GM12873 (cell line): ENCODE measurements around the gene GMPR.

ENCODE experiments used
- TF ChIP-seq, protein P1 (sequence below): IDR thresholded peaks from 2 replicates; pipeline ENCODE4 v1.5.1; 2012; ENCODE audit warnings: low read depth, mild to moderate bottlenecking, moderate library complexity, low read length, control low read depth; ENCODE audit not compliant: insufficient read depth; ENCODE audit errors: missing control alignments

Gene GMPR

DNA sequence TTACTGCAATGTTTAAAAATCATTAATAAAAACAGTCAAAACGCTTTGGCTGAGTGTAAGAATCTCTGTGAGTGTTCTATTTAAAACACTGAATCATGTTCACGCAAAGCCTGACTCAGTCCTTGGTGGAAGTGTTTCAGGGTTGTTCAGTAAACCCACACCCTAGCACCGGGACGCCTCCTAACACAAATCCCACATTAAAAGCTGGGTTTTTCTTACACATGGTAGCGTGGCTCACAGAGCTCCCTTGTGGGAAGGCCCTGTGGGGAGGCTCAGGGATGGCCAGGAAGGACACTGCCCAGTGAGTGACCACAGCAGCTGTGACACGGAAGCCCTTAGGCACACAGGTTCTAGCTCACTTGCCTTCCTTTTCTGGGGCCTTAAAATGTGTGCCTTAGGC lies 80.2 kb downstream of the GMPR start:
- TF ChIP-seq, protein P1, sequence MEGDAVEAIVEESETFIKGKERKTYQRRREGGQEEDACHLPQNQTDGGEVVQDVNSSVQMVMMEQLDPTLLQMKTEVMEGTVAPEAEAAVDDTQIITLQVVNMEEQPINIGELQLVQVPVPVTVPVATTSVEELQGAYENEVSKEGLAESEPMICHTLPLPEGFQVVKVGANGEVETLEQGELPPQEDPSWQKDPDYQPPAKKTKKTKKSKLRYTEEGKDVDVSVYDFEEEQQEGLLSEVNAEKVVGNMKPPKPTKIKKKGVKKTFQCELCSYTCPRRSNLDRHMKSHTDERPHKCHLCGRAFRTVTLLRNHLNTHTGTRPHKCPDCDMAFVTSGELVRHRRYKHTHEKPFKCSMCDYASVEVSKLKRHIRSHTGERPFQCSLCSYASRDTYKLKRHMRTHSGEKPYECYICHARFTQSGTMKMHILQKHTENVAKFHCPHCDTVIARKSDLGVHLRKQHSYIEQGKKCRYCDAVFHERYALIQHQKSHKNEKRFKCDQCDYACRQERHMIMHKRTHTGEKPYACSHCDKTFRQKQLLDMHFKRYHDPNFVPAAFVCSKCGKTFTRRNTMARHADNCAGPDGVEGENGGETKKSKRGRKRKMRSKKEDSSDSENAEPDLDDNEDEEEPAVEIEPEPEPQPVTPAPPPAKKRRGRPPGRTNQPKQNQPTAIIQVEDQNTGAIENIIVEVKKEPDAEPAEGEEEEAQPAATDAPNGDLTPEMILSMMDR: no peak

DNA sequence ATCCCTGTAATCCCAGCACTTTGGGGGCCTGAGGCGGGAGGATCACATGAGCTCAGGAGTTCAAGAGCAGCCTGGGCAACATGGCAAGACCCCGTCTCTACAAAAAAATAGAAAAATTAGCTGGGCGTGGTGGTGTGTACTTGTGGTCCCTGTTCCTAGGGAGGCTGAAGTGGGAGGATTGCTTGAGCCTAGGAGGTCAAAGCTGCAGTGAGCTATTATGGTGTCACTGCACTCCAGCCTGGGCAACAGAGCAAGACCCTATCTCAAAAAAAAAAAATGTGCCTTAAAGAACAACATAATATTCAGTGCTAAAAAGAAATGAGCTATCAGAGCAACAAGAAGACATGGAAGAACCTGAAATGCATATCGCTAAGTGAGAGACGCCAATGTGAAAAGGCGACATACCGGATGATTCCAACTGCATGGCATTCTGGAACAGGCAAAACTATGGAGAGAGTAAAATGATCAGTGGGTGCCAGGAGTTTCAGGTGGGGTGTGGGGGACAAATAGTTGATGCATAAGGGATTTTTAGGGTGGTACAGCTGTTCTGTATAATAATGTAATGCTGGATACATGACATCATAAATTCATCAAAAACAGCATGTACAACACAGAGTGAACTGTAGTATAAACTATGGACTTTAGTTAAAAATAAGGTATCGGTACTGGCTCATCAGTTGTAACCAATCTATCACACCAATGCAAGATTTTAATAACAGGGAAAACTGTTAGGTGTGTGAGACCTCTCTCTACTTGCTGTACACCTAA lies 80.8 kb downstream of the GMPR start:
- TF ChIP-seq, protein P1: no peak

DNA sequence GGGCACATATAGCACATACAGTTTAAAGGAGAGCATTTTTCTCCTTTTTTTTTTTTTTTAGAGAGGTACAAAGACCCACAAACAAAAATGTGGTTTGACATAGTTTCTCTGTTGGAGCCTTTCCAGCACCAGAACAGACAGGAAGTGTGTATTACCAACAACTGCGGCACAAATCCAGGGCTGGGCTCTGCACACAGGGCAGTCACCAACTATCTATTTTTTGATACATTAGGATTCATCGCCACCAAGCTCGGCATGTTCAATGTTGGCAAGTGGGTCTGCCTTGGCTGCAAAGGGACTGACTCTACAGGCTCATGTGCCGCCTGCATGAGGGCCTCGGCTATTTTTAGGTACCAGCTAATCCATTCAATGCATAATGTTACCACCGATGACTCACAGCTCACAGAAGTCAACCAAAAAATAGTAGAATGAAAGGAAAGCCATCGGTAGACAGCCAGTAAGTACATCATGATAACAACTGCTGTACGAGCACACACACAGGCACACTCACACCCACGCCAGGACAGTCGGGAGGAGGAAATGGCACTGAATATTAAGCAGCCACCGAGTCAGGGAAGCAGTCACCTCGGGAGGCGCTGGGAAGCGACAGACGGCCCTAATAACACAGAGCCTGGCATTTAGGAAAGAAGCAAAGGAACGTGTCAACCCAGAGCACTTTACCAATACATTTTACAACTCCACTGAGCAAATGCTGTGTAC lies 81.6 kb downstream of the GMPR start:
- TF ChIP-seq, protein P1: no peak

DNA sequence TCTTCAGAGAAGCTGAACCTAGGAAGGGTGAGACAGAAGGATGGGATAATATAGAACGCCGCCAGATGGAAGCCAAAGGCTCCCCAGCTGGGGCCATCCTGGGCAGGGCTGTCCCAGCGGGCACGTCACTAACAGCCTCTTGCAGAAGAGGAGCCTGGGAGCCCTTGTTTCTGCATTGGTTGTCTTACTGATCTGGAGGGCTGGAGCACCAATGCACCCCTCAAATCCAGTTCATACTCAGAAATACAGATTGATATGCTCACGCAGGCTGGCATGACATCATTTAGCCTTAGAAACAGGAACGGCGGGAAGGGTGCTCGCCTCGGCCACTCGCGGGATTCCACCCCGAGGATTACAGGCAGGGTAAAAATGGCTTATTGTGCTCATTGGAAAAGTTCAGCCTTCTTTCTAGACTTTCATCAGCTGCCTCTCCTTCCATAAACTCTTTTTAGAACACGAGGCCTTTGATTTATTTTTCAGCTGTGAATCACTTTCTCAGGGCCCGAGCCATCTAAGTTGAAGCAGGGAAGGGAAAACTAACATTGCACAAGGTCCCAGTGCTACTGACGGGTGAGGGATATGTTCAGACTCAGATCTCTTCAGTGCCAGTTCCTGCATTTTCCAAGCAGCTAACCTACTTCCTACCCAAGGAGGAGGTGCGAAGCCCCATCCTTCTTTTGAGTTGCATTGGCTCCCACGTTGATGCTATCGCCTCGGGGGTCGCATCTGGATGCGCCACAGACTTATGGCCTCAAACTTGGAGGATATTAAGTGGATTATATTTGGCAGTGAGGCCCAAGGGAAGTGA lies 82.3 kb downstream of the GMPR start:
- TF ChIP-seq, protein P1: no peak

DNA sequence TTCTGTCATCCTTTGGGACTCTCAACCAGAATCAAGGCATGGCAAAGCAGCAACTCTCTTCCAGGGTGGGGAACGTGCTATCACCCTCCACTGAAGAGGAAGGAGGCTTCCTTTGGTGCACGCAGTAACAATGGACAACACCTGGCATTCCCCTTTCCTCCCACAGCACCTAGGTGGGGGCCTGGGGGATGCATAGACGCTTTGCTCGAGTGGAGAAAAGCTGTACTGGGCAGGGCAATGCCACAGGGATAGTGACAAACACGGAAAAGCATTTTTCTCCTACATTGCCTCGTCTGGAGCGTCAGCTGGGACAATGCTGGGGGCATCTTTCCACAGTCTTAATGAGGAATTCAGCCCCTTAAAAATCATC lies 82.9 kb downstream of the GMPR start:
- TF ChIP-seq, protein P1: no peak

DNA sequence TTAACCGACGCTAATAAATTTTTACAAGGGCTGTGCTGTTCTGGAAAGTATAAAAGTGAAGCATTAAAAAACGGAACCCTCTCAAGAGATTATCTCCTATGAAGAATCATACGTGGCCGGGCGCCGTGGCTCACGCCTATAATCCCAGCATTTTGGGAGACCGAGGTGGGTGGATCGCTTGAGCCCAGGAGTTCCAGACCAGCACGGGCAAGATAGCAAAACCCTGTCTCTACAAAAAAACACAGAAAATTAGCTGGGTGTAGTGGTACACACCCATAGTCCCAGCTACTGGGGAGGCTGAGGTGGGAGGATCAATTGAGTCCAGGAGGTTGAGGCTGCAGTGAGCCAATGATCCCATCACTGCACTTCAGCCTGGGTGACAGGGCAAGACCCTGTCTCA lies 83.4 kb downstream of the GMPR start:
- TF ChIP-seq, protein P1: no peak

DNA sequence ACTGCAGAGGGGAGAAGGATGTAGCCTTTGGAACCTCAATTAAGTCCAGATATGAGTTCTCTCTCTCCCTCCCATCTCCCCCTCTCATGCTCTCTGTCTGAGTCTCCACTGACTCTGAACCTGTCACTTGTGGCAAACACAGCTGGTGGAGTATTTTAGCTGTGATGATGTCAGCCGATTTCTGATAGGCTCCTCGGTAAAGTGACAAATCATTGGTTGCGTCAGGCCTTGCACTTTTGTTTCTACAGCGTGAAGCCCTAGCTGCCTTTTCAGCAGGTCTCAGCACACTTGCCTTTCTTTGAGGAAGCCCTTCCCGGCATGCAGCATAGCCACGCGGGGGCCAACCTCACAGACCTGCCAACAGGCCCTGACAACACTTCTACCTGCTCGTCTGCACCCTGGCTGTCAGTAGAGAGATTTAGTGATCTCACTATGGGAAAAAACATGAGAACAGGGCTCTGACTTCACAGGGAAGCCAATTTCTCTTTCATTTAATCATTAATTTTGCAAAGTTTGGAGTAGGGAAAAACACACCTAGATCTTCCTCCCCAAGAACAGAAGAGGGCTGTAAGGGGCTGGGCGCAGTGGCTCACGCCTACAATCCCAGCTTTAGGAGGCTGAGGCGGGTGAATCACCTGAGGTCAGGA lies 84.4 kb downstream of the GMPR start:
- TF ChIP-seq, protein P1: no peak
